Fibroblast of the aortic adventitia (primary cell): ENCODE results near the gene XRRA1. TPM values are rescaled to one million over a fixed set of nuclear protein-coding genes. Genes with fewer than 3 reads are reported as not detected.

Source experiments
- DNase-seq: peaks from one replicate; pipeline ENCODE4 v3.0.0-alpha.2; 2010; ENCODE audit warnings: low read depth
- H3K4me3 ChIP-seq: 2 replicates; pipeline ENCODE4 v1.5.1; 2011; ENCODE audit warnings: low read depth, mild to moderate bottlenecking, control low read depth, low read length, moderate library complexity
- CTCF ChIP-seq: IDR thresholded peaks from 2 replicates; pipeline ENCODE4 v1.5.1; 2011; ENCODE audit warnings: mild to moderate bottlenecking, low read length, control low read depth, inconsistent platforms; ENCODE audit not compliant: insufficient read depth
- total RNA-seq: library from RNA; depleted of rRNA; stranded (reverse); fragments of >200 nt; gene quantifications from 2 replicates; pipeline ENCODE4 v1.2.3, GENCODE V29; 2012; ENCODE audit warnings: low replicate concordance

The XRRA1 gene
- total RNA-seq, 1 donor: 14.5 TPM

DNA sequence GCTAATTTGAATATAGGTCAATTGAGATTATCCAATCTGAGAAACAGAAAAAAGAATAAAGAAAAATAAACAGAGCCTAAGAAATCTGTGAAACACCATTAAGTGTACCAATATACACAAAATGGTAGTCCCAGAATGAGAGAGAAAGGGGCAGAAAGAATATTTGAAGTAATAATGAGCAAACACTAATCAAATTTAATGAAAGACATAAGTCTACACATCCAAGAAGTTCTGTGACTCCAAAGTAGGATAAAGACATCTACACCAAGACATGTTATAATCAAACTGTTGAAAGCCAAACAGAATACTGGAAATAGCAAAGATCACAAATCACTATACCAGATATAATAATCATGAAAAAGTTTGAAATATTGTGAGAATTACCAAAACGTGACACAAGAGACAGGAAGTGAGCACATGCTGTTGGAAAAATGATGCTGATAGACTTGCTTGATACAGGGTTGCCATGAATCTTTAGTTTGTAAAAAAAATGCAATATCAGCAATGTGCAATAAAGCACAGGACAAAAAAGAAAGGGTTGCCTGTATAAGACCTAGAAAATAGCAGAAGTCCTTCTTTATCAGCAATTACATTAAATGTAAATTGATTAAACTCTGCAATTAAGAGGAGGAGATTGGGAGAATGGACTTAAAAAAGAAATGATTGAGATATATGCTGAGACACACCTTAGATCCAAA lies 124.5 kb downstream of the XRRA1 start:
- no peak overlapping the region for H3K4me3 ChIP-seq
- no peak for TF ChIP-seq CTCF
- DNase-seq: no peak

DNA sequence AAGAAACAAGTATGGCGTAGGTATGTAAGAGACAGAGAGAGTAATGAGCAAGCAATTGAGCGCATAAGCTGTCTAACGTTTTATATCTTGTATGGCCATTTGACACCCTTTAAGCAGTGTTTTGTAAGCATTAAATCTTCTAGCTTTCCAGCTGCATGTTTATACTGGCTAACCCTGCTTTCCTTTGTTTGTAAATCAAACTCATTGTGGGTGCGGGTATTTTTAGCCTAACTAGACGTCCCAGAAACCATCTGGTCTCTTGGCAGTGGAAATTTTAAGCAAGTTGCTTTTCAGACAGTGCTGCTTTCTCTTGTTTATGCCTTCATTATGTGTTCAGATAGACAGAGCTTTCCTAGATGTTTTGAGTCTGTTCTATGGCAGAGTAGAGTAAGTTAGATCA lies 126.7 kb downstream of the XRRA1 start:
- no peak overlapping the region for H3K4me3 ChIP-seq
- TF ChIP-seq CTCF: no peak
- peak; percentile 92 for DNase-seq

DNA sequence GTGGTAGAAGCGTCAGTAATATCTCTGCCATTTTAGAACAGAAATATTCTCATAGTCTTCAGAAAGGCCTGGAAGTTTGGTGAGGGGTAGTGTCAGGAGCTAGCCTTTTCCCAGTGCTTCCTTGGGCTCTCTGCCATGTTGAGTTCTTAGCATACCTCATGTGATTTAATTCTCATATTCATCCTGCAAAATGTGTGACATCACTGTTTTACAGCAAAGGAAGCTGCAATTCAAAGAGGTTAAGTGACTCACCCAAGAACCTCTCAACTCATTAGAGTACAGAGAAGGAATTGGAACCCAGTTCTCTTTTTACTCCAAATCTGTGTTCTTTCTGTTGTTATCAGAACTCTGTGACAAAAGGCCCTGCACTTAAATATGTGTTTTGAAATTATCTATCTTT lies 128.1 kb downstream of the XRRA1 start:
- TF ChIP-seq CTCF: no peak
- no peak overlapping the region for H3K4me3 ChIP-seq
- DNase-seq: peak; percentile 95

GRCh38 chr11:74819400-74819799 lies 129.5 kb downstream of the XRRA1 start:
- DNase-seq: peak; percentile 44
- no peak for TF ChIP-seq CTCF
- H3K4me3 ChIP-seq: no peak overlapping the region

DNA sequence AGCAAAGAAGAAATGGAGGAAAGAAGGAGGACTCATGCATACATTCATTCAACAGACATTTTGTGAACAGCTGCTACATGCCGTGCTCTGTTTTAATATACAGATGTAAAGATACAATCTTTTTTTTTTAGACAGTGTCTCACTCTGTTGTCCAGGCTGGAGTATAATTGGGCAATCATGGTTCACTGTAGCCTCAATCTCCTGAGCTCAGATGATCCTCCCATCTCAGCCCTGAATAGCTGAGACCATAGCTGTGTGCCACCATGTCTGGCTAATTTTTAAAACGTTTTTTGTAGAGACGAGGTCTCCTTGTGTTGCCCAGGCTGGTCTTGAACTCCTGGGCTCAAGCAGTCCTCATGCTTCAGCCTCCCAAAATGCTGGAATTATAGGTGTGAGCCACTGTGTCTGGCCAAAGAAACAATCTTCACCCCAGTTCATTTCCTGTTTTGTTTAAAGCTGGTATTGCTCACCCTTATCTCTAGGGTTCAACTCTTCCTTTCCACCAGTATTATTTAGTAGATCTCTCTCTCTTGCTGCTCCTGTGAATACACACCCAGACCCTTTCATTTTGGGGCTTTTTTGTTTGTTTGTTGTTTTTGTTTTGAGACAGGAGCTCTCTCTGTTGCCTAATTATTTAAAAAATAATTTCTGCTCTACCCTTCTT lies 130.5 kb downstream of the XRRA1 start:
- no peak for TF ChIP-seq CTCF
- no peak overlapping the region for H3K4me3 ChIP-seq
- DNase-seq: peak; percentile 13

DNA sequence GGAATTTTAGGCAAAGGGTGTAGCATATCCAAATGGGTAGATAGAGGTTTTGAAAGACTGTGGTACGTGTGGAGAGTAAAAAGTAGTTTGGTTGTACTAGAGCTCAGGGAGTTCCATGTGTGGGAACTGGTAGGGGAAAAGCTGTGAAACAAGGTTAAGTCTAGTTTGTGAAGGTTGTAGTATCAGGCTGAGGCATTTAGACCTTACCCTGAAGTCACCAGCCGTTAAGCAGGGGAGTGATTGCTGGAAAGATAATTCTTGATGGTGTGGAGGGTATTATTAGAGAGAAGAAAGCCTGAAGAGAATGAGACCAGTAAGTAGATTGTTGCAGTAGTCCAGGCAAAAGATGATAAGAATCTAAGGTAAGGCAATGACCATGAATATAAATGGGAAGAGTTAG lies 132.2 kb downstream of the XRRA1 start:
- no peak for TF ChIP-seq CTCF
- H3K4me3 ChIP-seq: no peak overlapping the region
- DNase-seq: no peak

DNA sequence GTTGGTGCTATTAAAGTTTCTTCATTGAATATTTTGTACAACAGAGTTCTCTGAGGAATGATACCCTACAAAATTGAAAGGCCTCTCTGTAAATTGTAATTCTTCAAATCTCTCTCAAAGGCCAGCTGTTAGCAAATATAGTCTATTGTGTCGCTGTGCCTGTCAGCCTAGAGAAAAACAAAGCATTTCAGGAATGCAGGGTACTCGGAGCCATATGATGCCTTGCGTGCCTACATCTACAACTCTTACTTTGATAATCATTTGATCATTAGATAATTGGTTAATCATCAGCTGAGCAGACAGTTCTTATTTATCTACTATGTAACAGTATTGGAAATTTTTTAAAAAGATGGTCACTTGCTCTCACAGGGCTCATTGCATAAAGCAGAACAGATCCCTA lies 132.9 kb downstream of the XRRA1 start:
- no peak overlapping the region for H3K4me3 ChIP-seq
- TF ChIP-seq CTCF: no peak
- DNase-seq: no peak
